ENCODE results near the gene ADAP1.

DNA sequence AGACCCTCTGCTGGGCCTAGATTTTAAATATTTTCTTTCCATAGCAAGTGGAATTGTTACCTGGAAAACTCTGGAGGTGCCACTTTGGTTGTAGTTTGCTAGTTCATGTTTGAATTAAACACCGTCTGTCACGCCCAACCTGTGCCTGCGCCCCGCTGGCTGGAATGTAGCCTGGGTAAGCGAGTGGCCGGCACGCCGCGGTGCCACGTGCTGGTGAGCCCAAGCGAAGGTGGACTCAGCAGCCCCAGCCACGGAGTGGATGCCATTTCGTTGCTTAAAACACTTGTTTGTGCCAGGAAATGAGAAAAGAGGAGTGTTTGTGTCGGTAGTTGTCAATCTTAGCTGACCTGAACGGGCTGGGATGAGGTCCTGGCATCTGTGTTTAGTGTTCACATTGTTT is 75.4 kb downstream of the ADAP1 start:
- TF ChIP-seq, protein P1, sequence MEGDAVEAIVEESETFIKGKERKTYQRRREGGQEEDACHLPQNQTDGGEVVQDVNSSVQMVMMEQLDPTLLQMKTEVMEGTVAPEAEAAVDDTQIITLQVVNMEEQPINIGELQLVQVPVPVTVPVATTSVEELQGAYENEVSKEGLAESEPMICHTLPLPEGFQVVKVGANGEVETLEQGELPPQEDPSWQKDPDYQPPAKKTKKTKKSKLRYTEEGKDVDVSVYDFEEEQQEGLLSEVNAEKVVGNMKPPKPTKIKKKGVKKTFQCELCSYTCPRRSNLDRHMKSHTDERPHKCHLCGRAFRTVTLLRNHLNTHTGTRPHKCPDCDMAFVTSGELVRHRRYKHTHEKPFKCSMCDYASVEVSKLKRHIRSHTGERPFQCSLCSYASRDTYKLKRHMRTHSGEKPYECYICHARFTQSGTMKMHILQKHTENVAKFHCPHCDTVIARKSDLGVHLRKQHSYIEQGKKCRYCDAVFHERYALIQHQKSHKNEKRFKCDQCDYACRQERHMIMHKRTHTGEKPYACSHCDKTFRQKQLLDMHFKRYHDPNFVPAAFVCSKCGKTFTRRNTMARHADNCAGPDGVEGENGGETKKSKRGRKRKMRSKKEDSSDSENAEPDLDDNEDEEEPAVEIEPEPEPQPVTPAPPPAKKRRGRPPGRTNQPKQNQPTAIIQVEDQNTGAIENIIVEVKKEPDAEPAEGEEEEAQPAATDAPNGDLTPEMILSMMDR (IDR thresholded peaks at IDR 0.05), result no peak
- no peak for TF ChIP-seq POLR2A (IDR thresholded peaks at IDR 0.05)
